GM12878 (cell line): ENCODE results near the gene CTSE. TPM values are rescaled to one million over a fixed set of nuclear protein-coding genes. Genes with fewer than 3 reads are reported as not detected.

Experiments
- ATAC-seq: fragments of 200-7000 bp; cut with Tn5 transposase; 3 replicates; pipeline ENCODE4 v1.9.1; 2020; ENCODE audit warnings: mild to moderate bottlenecking, moderate library complexity
- BruUV-seq: library from RNA; stranded (reverse); fragments of 400-500 nt; replicated peaks from 2 replicates; lab custom pipeline; 2021; lab: Mats Ljungman, UMichigan
- CTCF ChIA-PET: fragments of 300-600 bp; sonication (Branson Sonifier 250); formaldehyde crosslinking; extraction: SDS; loops from one replicate; lab custom pipeline; 2021; ENCODE audit warnings: inconsistent platforms; lab: Yijun Ruan, JAX
- POLR2A ChIA-PET: fragments of 350-600 bp; formaldehyde crosslinking; extraction: SDS; loops from one replicate; lab custom pipeline; 2021; ENCODE audit warnings: inconsistent platforms; lab: Charles Lee
- RAD21 ChIA-PET: fragments of 300-600 bp; sonication (Branson Sonifier 250); formaldehyde crosslinking; loops from one replicate; lab custom pipeline; 2023; ENCODE audit warnings: antibody characterized with exemption; ENCODE audit not compliant: unreplicated experiment; lab: Charles Lee
- SMC1A ChIA-PET: fragments of 300-600 bp; sonication (Branson Sonifier 250); formaldehyde crosslinking; loops from one replicate; lab custom pipeline; 2023; ENCODE audit not compliant: unreplicated experiment, uncharacterized antibody; lab: Charles Lee
- DNase-seq: peaks from one replicate; pipeline ENCODE4 v3.0.0-alpha.2; 2011; ENCODE audit warnings: low read depth, low spot score
- FAIRE-seq: peaks from 3 replicates; lab custom pipeline; 2011; peaks lifted over from hg19 to GRCh38; lab: Jason Lieb, UNC
- H2AFZ ChIP-seq: 2 replicates; pipeline ENCODE4 v1.6.0; 2011; ENCODE audit warnings: low read depth, low read length, control low read depth; ENCODE audit not compliant: control insufficient read depth
- H3K27ac ChIP-seq: 2 replicates; pipeline ENCODE4 v1.5.1; 2011; ENCODE audit warnings: control low read depth; ENCODE audit not compliant: control insufficient read depth, insufficient read depth
- H3K27me3 ChIP-seq, 2 experiments: replicated peaks in 1 of 2; 2 replicates each; pipeline versions ENCODE4 v1.6.0 to v1.6.1; 2011; ENCODE audit warnings: low read length in 1 of 2; ENCODE audit not compliant: control insufficient read depth in 2 of 2, insufficient read depth in 2 of 2
- H3K36me3 ChIP-seq, 2 experiments: 2 replicates each; pipeline ENCODE4 v1.5.1; 2011; ENCODE audit warnings: low read length in 1 of 2; ENCODE audit not compliant: control insufficient read depth in 2 of 2, insufficient read depth in 2 of 2
- H3K4me1 ChIP-seq: 2 replicates; pipeline ENCODE4 v1.6.1; 2011; ENCODE audit warnings: mild to moderate bottlenecking, low read length, moderate library complexity, mixed read lengths; ENCODE audit not compliant: control insufficient read depth, insufficient read depth
- H3K4me2 ChIP-seq: 2 replicates; pipeline ENCODE4 v1.6.0; 2011; ENCODE audit warnings: control low read depth; ENCODE audit not compliant: control insufficient read depth, insufficient read depth
- H3K4me3 ChIP-seq: fragments of 200-600 bp; sonication (generic); 2 replicates; pipeline ENCODE4 v1.5.1; 2016
- H3K79me2 ChIP-seq: 2 replicates; pipeline ENCODE4 v1.6.0; 2011; ENCODE audit warnings: low read length; ENCODE audit not compliant: control insufficient read depth, insufficient read depth
- H3K9ac ChIP-seq: 2 replicates; pipeline ENCODE4 v1.8.0; 2011; ENCODE audit warnings: low read length, control low read depth, mixed read lengths; ENCODE audit not compliant: control insufficient read depth, insufficient read depth
- H3K9me3 ChIP-seq: replicated peaks from 3 replicates; pipeline ENCODE4 v1.5.1; 2011; ENCODE audit warnings: mild to moderate bottlenecking, low read length; ENCODE audit not compliant: control insufficient read depth, insufficient read depth
- H4K20me1 ChIP-seq: 2 replicates; pipeline ENCODE4 v1.6.0; 2011; ENCODE audit not compliant: control insufficient read depth, insufficient read depth
- BCLAF1 ChIP-seq: fragments of 450-650 bp; IDR thresholded peaks from 2 replicates; pipeline ENCODE4 v1.6.1; 2017; ENCODE audit warnings: antibody characterized with exemption, mild to moderate bottlenecking, moderate library complexity
- CBFB ChIP-seq: IDR thresholded peaks from 2 replicates; pipeline ENCODE4 v1.6.1; 2016; ENCODE audit warnings: antibody characterized with exemption, low read depth
- ELK1 ChIP-seq: IDR thresholded peaks from 2 replicates; pipeline ENCODE4 v1.6.1; 2012; ENCODE audit warnings: low read depth, low read length, improper control_type of control experiment
- HDAC6 ChIP-seq: fragments of 200-600 bp; sonication (generic); IDR thresholded peaks from one replicate; pipeline ENCODE4 v1.8.0; 2017; ENCODE audit warnings: antibody characterized with exemption; ENCODE audit not compliant: unreplicated experiment
- IKZF2 ChIP-seq, 2 experiments: fragments of 450-650 bp; IDR thresholded peaks; 2 replicates each; pipeline ENCODE4 v1.6.1; 2017; ENCODE audit warnings: mild to moderate bottlenecking in 2 of 2, moderate library complexity in 2 of 2
- MAX ChIP-seq: IDR thresholded peaks from 2 replicates; pipeline ENCODE4 v1.6.1; 2012; ENCODE audit warnings: low read depth, low read length, improper control_type of control experiment
- NFYB ChIP-seq: IDR thresholded peaks from 2 replicates; pipeline ENCODE4 v1.6.1; 2011; ENCODE audit warnings: low read depth, mild to moderate bottlenecking, low read length, improper control_type of control experiment, moderate library complexity; ENCODE audit not compliant: insufficient read depth
- PRDM15 ChIP-seq: fragments of 450-650 bp; formaldehyde crosslinking; IDR thresholded peaks from 2 replicates; pipeline ENCODE4 v1.4.0; 2020; ENCODE audit warnings: mild to moderate bottlenecking, moderate library complexity
- RAD51 ChIP-seq: fragments of 450-650 bp; IDR thresholded peaks from 2 replicates; pipeline ENCODE4 v1.6.1; 2016; ENCODE audit warnings: moderate library complexity, mild to moderate bottlenecking, inconsistent platforms
- SMARCA5 ChIP-seq: fragments of 450-650 bp; IDR thresholded peaks from 2 replicates; pipeline ENCODE4 v1.6.1; 2017; ENCODE audit warnings: mild to moderate bottlenecking
- ZNF24 ChIP-seq: fragments of 450-650 bp; IDR thresholded peaks from 2 replicates; pipeline ENCODE4 v1.6.1; 2017; ENCODE audit warnings: antibody characterized with exemption, mild to moderate bottlenecking
- ZNF622 ChIP-seq: fragments of 450-650 bp; IDR thresholded peaks from 2 replicates; pipeline ENCODE4 v1.6.1; 2017; ENCODE audit warnings: mild to moderate bottlenecking, inconsistent platforms
- WGBS: methylation state at CpG from one replicate; pipeline ENCODE4 v1.1.6; 2016; ENCODE audit warnings: low lambda C conversion rate; ENCODE audit not compliant: insufficient replicate concordance, insufficient coverage; ENCODE audit errors: missing lambda C conversion rate; 5-methylcytosine and 5-hydroxymethylcytosine counted together
- in situ Hi-C: fragments of 300-500 bp; cut with MboI; formaldehyde crosslinking; loops from 9 replicates; pipeline ENCODE4 v1.14.3; 2018; ENCODE audit warnings: mixed read lengths
- intact Hi-C: fragments of 100-400 bp; cut with micrococcal nuclease; formaldehyde crosslinking; loops from one replicate; pipeline ENCODE4 v1.14.2; 2022; ENCODE audit not compliant: unreplicated experiment
- polyA plus RNA-seq, 11 experiments: library from polyadenylated mRNA; depleted of rRNA in 4 of 11; unstranded in 6 of 11; stranded (reverse) in 5 of 11; fragments of >200 nt; fragmentation: Nextera tagmentation in 4 of 11; fragmentation: Illumina TruSeq in 1 of 11; extraction: Ambion mirVana in 4 of 11; extraction: Trizol in 1 of 11; gene quantifications; 1 replicate in 1 of 11; 2 replicates in 10 of 11; pipeline versions ENCODE4 v1.2.1 to v1.2.3, GENCODE V29; 2011 to 2016; ENCODE audit warnings: inconsistent platforms in 2 of 11, missing spikeins in 2 of 11, low read depth in 1 of 11
- total RNA-seq, 4 experiments: library from RNA; depleted of rRNA in 3 of 4; stranded (reverse); fragments of >200 nt in 3 of 4; fragmentation: Illumina TruSeq in 1 of 4; extraction: Trizol in 1 of 4; gene quantifications; 2 replicates each; pipeline versions ENCODE4 v1.2.1 to v1.2.3, GENCODE V29; 2013 to 2021

Gene CTSE
- total and polyA plus RNA-seq, 10 of the 15 experiments (the other 5 are each of a cell fraction or from before 2014, with no cell fraction given) = 0.26 TPM; not detected in 9

GRCh38 chr1:205971082-205971481 is 52.6 kb downstream of the CTSE start:
- ChIA-PET SMC1A (interaction anchor here (0.8 to 2.7 kb wide), 7 partner anchors 11 to 312 kb away, joined by 3 to 11 read pairs (median 3); no protein-coding TSS in a partner anchor), RAD21 (interaction anchor here (1.0 to 2.4 kb wide), 2 partner anchors 52 to 313 kb away, joined by 3 to 6 read pairs; no protein-coding TSS in a partner anchor), CTCF (interaction anchor here (0.6 to 3.0 kb wide), 9 partner anchors 10 to 883 kb away, joined by 3 to 13 read pairs (median 5); no protein-coding TSS in a partner anchor), POLR2A (no interaction called here)
- FAIRE-seq = no peak
- no TSS peak for BruUV-seq
- no peak for ATAC-seq
- in situ Hi-C loops = no loop called here
- H3K4me3 ChIP-seq = no peak overlapping the region
- no peak for TF ChIP-seq SMARCA5
- TF ChIP-seq ZNF24 = no peak
- no peak for TF ChIP-seq BCLAF1
- TF ChIP-seq ZNF622 = no peak
- TF ChIP-seq CBFB = no peak
- TF ChIP-seq MAX = no peak
- no peak for TF ChIP-seq RAD51
- TF ChIP-seq NFYB = no peak
- no peak for TF ChIP-seq PRDM15 (CRISPR knock-in tag)
- TF ChIP-seq IKZF2 (IDR thresholded peaks at IDR 0.05) = no peak
- no peak for TF ChIP-seq ELK1
- TF ChIP-seq HDAC6 = no peak
- no peak overlapping the region for H3K27ac ChIP-seq
- DNase-seq = no peak
- H3K9ac ChIP-seq = no peak overlapping the region
- H3K36me3 ChIP-seq = no peaks in the 10 kb centered on the region
- no peaks in the 10 kb centered on the region; a peak in 1 of 4 replicates for H3K27me3 ChIP-seq
- H2AFZ ChIP-seq = no peak overlapping the region
- no peaks in the 10 kb centered on the region for H3K4me1 ChIP-seq
- no peaks in the 10 kb centered on the region for H3K79me2 ChIP-seq
- H4K20me1 ChIP-seq = no peaks in the 10 kb centered on the region
- WGBS = 39% methylated on average over 4 of the region's 4 CpGs
- no peaks in the 10 kb centered on the region for H3K9me3 ChIP-seq
- H3K4me2 ChIP-seq = no peak overlapping the region
- intact Hi-C loops = no loop called here
